ENCODE data around the gene LCE2C.

GRCh38 chr1:152645146-152645545, 29.9 kb upstream of the LCE2C start:
- TF ChIP-seq CTCF (IDR thresholded peaks at IDR 0.05; ENCODE audit: poor library complexity, severe bottlenecking) (no peak), EP300 (conservative IDR thresholded peaks at IDR 0.05; ENCODE audit: poor library complexity, severe bottlenecking) (no peak), EZH2 (IDR thresholded peaks at IDR 0.05; ENCODE audit: borderline replicate concordance, insufficient read depth, low read length, poor library complexity, severe bottlenecking) (no peak), POLR2AphosphoS5 (IDR thresholded peaks at IDR 0.05) (no peak), MXI1 (conservative IDR thresholded peaks at IDR 0.05; ENCODE audit: poor library complexity, severe bottlenecking) (no peak), REST (IDR thresholded peaks at IDR 0.05; ENCODE audit: borderline replicate concordance) (no peak), TAF1 (IDR thresholded peaks at IDR 0.05; ENCODE audit: low read depth) (no peak), RAD21 (conservative IDR thresholded peaks at IDR 0.05) (no peak), SMC3 (conservative IDR thresholded peaks at IDR 0.05; ENCODE audit: poor library complexity) (no peak)
